ENCODE results near the gene ZC3H14.

Gene ZC3H14

DNA sequence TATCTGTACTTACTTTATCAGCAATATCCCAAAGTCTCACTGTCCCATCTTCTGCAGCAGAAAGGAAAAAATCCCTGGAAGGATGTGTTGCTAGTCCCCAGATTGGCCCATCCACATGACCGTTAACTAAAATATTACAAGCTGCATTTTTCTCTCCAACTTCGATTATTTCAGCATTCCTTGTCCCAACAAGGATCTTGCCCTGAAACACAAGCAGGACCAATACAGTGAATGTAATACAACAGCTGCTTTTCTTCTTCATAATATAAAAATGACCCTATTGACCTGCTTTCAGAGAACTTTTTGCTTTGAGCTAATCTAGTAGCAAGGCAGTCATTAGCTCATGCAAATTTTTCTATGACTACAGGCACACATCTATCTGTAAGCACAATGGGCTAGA is 58.3 kb downstream of the ZC3H14 start:
- in situ Hi-C loops (cut with HindIII; ENCODE audit: low pct_unique_long_range_greater_than_20kb, low sequenced_read_pairs), result no loop called here
- DNase-seq (ENCODE audit: low read depth in 1 of 2, low spot score in 1 of 2), result no peak
- TF ChIP-seq JUND (IDR thresholded peaks at IDR 0.05; ENCODE audit: low read depth), result no peak

DNA sequence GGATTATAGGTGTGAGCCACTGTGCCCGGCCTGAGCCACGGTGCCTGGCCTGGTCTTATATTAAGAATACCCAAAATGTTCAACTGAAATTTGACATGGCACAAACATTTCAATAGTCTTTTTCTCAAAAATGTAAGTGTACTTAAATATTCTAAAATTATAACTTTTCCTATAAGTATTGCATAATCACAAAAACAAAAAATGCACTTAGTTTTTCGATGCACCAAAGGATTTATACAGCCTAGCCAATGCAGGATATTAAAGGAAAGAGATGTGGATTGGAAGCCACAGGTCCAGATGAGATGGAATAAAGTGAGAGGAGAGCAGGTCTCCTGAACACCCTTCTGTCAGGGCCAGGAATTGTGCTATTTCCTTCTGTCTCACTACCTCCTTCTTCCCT is 62.8 kb downstream of the ZC3H14 start:
- in situ Hi-C loops (cut with HindIII; ENCODE audit: low pct_unique_long_range_greater_than_20kb, low sequenced_read_pairs), result no loop called here
- no peak for TF ChIP-seq JUND (IDR thresholded peaks at IDR 0.05; ENCODE audit: low read depth)
- DNase-seq (ENCODE audit: low read depth in 1 of 2, low spot score in 1 of 2), result no peak

DNA sequence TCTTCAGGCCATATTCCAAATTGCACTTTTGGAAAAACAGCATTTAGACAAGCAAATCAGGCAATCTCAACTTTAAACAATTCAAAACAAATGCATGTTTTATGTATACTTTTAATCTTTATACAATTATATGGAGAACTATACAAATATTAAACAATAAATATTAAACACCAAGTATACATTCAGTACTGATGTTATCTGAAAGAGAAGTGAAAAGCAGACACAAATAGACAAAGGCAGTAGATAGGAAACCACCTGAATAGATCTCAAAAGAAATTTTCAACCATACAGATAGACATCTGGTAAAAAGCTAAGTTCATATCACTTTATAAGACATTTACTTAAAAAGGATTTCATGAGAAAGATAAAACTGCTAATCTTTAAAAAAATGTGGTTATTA is 65.2 kb downstream of the ZC3H14 start:
- TF ChIP-seq JUND (IDR thresholded peaks at IDR 0.05; ENCODE audit: low read depth), result no peak
- in situ Hi-C loops (cut with HindIII; ENCODE audit: low pct_unique_long_range_greater_than_20kb, low sequenced_read_pairs), result no loop called here
- DNase-seq (ENCODE audit: low read depth in 1 of 2, low spot score in 1 of 2), result no peak

DNA sequence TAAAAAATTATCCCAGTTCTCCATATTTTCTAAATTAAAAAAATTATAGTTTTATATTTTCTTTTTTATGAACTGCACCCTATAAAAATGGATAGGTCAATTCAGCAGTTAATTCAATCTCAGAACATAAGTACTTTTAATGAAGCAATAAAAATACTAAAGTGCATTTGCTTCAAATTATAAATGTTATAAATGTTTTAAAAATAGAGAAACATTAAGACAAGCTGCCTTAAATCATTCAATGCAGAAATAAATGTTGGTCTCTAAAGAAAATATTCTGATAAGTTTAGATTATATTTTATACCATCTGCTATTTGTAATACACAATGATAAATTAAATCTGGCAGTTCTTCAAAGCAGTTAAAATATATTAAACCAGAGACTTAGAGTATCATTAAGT is 65.6 kb downstream of the ZC3H14 start:
- TF ChIP-seq JUND (IDR thresholded peaks at IDR 0.05; ENCODE audit: low read depth), result no peak
- in situ Hi-C loops (cut with HindIII; ENCODE audit: low pct_unique_long_range_greater_than_20kb, low sequenced_read_pairs), result no loop called here
- no peak for DNase-seq (ENCODE audit: low read depth in 1 of 2, low spot score in 1 of 2)

GRCh38 chr14:88630565-88630964 is 67.7 kb downstream of the ZC3H14 start:
- in situ Hi-C loops (cut with HindIII; ENCODE audit: low pct_unique_long_range_greater_than_20kb, low sequenced_read_pairs), result no loop called here
- no peak for DNase-seq (ENCODE audit: low read depth in 1 of 2, low spot score in 1 of 2)
- no peak for TF ChIP-seq JUND (IDR thresholded peaks at IDR 0.05; ENCODE audit: low read depth)

DNA sequence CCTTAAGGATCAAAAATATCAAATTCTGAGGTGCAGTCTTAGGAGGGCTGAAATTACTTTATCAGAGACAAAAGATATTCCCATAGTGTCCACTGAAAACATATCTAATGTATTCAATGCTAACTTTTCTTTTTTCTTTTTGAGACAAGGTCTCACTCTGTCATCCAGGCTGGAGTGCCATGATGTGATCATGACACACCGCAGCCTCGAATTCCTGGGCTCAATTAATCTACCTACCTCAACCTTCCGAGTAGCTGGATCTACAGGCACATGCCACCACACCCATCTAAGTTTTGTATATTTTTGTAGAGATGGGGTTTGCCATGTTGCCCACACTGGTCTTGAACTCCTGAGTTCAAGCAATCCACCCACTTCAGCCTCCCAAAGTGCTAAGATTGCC is 68.3 kb downstream of the ZC3H14 start:
- no peak for TF ChIP-seq JUND (IDR thresholded peaks at IDR 0.05; ENCODE audit: low read depth)
- in situ Hi-C loops (cut with HindIII; ENCODE audit: low pct_unique_long_range_greater_than_20kb, low sequenced_read_pairs), result no loop called here
- no peak for DNase-seq (ENCODE audit: low read depth in 1 of 2, low spot score in 1 of 2)

DNA sequence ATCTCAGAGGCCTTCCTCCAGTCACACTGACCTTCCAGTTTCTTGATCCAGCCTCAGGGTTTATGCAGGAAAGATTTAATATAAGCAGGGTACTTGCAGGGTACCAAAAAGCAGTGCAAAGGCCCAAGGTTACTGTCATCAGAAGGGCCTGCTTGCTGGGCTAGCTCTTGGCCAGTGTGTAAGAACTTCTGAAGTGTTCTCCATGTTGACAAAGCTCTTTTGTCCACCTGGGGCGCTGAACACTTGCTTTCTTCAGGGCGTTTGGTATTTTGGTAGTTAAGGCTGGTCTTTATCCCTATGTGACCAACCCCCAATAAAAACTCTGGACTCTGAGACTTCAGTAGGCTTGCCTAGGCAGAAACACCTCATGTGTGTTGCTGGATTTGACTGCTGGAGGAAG is 69.7 kb downstream of the ZC3H14 start:
- in situ Hi-C loops (cut with HindIII; ENCODE audit: low pct_unique_long_range_greater_than_20kb, low sequenced_read_pairs), result no loop called here
- TF ChIP-seq JUND (IDR thresholded peaks at IDR 0.05; ENCODE audit: low read depth), result no peak
- no peak for DNase-seq (ENCODE audit: low read depth in 1 of 2, low spot score in 1 of 2)

DNA sequence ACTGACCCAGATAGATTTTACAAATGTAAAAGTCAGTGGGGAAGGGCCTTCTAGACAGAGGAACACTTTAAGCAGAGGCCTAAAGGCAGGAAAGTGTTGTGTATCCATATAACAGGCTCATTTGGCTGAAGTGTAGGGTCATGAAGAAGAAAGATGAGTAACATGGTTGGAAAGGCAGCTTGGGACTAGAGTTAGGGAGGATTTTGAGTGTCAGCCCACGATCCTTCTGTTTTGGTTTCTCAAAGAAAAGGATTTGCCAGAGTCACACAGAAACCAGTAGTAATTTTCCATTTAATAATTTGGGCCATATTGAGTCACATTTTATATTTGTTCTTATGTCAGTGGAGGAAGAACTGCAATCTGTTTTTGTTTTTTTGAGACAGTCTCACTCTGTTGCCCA is 76.4 kb downstream of the ZC3H14 start:
- TF ChIP-seq JUND (IDR thresholded peaks at IDR 0.05; ENCODE audit: low read depth), result no peak
- in situ Hi-C loops (cut with HindIII; ENCODE audit: low pct_unique_long_range_greater_than_20kb, low sequenced_read_pairs), result no loop called here
- no peak for DNase-seq (ENCODE audit: low read depth in 1 of 2, low spot score in 1 of 2)

- in situ Hi-C loops (cut with HindIII; ENCODE audit: low pct_unique_long_range_greater_than_20kb, low sequenced_read_pairs), result no loop called here
- no peak for TF ChIP-seq JUND (IDR thresholded peaks at IDR 0.05; ENCODE audit: low read depth)
- no peak for DNase-seq (ENCODE audit: low read depth in 1 of 2, low spot score in 1 of 2)
Measured at GRCh38 chr14:88660056-88660455, 97.2 kb downstream of the ZC3H14 start.

DNA sequence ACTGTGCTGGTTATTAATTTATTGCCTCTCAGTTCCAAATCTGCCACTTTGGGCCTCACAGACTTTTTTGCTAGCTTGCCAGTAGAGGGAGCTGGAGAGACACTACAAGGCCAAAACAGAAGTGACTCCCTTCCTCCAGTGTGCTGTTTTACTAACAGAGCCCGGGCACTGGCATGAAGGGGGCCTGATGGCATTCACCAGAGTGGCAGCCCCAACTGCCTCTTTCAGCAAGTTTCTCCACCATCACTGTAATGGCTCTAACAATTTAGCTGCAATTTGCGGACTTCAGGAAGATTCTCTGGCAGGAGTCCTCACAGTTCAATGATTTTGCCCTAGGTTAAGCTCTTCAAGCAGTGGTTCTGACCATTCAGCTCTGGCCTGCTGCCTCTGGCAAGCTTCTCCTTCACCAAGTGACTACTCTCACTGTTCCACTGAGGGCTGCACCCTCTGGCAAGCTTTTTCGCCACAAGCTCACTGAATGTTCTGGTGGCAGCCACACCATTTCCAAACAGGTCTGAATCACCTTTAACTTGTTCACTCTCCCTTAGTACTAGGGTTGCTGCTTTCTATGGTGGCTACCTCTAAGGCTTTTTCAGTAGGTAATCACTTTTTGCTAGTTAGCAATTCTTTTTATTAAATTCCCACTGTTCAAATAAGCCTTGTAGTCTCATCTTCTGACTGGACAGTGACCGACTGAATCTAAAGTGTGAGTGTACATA is 104.9 kb downstream of the ZC3H14 start:
- in situ Hi-C loops (cut with HindIII; ENCODE audit: low pct_unique_long_range_greater_than_20kb, low sequenced_read_pairs), result no loop called here
- TF ChIP-seq JUND (IDR thresholded peaks at IDR 0.05; ENCODE audit: low read depth), result no peak

GRCh38 chr14:88668448-88669116 is 105.7 kb downstream of the ZC3H14 start:
- in situ Hi-C loops (cut with HindIII; ENCODE audit: low pct_unique_long_range_greater_than_20kb, low sequenced_read_pairs), result no loop called here
- DNase-seq (ENCODE audit: low read depth in 1 of 2, low spot score in 1 of 2), result no peak
- no peak for TF ChIP-seq JUND (IDR thresholded peaks at IDR 0.05; ENCODE audit: low read depth)

More for the DNA sequence above, 104.9 kb downstream of the ZC3H14 start:
- DNase-seq (ENCODE audit: low read depth in 1 of 2, low spot score in 1 of 2), result peak; percentile 69 to 89

GRCh38 chr14:88669346-88669745 is 106.5 kb downstream of the ZC3H14 start:
- no peak for DNase-seq (ENCODE audit: low read depth in 1 of 2, low spot score in 1 of 2)
- no peak for TF ChIP-seq JUND (IDR thresholded peaks at IDR 0.05; ENCODE audit: low read depth)
- in situ Hi-C loops (cut with HindIII; ENCODE audit: low pct_unique_long_range_greater_than_20kb, low sequenced_read_pairs), result no loop called here
